ENCODE results near the gene EIF2D.
"Not testable (repeated sequence)": the region's sequence is repeated elsewhere in the genome, so short reads cannot be mapped to it uniquely, and the experiment has no call there.

EIF2D gene

DNA sequence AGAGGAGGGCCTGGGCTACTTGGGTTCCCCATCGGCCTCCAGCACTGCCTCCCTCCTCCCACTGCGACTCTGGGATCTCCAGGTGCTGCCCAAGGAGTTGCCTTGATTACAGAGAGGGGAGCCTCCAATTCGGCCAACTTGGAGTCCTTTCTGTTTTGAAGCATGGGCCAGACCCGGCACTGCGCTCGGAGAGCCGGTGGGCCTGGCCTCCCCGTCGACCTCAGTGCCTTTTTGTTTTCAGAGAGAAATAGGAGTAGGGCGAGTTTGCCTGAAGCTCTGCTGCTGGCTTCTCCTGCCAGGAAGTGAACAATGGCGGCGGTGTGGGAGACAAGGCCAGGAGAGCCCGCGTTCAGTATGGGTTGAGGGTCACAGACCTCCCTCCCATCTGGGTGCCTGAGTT is 24.4 kb downstream of the EIF2D start:
- no peak for DNase-seq (ENCODE audit: extremely low read depth in 1 of 2, low read depth in 1 of 2)

DNA sequence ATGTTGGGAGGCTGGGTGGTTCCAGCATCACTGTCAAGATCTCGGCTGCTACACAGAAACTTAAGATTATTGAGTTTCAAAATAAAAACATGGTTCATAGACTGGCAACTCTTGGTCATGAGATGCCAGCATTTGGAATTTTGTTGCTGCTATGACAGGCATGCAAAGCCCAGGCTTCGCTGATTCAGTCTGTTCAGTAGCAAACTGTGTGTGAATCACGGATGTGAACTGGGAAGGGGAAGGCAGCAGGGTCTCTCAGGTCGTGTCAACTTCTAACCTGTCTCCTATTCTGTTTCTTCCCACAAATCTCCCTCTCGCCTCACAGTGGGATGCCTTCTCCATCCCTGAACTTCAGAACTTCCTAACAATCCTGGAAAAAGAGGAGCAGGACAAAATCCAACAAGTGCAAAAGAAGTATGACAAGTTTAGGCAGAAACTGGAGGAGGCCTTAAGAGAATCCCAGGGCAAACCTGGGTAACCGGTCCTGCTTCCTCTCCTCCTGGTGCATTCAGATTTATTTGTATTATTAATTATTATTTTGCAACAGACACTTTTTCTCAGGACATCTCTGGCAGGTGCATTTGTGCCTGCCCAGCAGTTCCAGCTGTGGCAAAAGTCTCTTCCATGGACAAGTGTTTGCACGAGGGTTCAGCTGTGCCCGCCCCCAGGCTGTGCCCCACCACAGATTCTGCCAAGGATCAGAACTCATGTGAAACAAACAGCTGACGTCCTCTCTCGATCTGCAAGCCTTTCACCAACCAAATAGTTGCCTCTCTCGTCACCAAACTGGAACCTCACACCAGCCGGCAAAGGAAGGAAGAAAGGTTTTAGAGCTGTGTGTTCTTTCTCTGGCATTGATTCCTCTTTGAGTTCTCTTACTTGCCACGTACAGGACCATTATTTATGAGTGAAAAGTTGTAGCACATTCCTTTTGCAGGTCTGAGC is 25.5 kb downstream of the EIF2D start:
- no peak for DNase-seq (ENCODE audit: extremely low read depth in 1 of 2, low read depth in 1 of 2)

DNA sequence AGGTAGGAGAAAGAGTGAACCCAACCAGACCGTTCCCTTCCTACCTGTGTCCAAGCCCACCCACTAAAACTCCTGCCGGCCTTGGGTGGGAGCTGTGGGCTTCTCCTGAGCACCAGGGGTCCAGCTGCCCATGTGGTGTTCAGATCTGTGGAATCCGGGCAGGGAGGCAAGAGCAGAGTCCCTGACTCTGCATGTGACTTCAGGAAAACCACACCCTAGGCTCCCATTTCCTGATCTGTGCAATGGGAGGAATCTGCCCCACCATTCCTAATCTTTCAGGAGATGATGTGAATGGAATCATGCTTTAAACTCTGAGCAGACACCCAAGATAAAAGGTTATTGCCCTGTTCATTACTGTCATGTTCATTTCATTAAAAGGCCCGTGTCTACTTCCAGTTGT is 27.6 kb downstream of the EIF2D start:
- DNase-seq (ENCODE audit: extremely low read depth in 1 of 2, low read depth in 1 of 2): no peak

DNA sequence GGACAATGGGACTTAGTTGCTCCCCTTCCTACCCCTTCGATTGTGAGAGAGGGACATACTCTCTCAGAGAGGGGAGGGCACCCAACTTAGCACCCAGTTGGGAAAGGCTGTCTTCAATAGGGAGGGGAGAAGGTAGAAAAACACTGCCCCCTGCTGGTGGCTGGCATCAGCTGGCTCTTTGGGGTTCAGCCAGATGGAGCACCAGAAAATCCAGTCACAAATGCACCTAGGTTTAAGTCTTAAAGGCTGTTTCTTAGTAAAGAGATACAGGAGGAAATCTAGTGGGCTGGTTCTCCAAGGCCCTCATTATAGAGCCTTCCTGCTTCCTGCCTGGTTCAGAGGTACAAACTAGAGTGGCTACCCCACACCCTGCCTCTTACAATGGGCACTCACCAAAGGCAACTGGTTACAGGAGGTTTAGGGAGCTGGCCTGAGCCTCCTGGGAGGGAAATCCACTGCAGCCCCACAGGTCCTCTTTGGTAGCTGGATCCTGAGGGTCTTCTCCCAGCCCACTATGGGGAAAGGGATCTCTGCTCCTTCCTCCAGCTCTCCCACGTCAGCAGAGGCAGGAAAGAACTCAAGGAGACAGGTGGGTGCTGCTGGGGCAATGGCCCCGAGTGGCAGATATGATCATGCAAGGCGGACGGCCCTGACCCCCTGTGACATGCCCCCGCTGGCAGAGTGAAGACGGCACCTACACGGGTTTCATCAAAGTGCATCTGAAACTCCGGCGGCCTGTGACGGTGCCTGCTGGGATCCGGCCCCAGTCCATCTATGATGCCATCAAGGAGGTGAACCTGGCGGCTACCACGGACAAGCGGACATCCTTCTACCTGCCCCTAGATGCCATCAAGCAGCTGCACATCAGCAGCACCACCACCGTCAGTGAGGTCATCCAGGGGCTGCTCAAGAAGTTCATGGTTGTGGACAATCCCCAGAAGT is 28.3 kb downstream of the EIF2D start:
- peak; percentile 79 to 86 for DNase-seq (ENCODE audit: extremely low read depth in 1 of 2, low read depth in 1 of 2)

DNA sequence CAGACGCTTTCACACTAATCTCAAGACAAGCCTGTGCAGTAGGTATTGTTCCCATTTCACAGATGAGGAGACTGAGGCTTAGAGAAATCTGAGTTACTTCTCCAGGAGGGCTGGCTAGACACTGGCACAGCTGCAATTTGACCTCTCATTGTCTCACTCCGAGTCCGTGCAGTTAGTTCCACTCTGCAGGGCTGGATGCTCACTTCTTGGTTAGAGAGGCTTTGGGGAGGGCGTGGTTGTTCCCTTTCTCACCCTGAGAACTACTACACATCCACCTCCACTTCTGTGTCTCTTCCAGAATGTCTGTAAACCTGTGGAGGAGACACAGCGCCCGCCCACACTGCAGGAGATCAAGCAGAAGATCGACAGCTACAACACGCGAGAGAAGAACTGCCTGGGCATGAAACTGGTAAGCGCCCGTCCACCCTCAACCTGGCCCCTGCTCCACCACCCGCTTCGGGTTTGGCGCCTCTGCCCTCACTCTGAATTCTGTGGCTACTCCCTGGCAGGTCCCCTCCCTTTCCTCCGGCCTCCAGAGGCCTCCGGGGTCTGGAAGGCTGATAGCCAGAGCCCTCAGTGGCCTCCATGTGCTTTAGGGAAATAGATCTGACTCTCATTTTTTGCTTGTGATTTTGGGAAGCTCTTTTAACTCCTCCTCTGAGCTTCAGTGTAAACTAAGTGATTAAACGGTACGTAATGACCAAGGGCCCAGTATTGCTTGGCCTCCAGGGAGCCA is 29.1 kb downstream of the EIF2D start:
- no peak for DNase-seq (ENCODE audit: extremely low read depth in 1 of 2, low read depth in 1 of 2)

DNA sequence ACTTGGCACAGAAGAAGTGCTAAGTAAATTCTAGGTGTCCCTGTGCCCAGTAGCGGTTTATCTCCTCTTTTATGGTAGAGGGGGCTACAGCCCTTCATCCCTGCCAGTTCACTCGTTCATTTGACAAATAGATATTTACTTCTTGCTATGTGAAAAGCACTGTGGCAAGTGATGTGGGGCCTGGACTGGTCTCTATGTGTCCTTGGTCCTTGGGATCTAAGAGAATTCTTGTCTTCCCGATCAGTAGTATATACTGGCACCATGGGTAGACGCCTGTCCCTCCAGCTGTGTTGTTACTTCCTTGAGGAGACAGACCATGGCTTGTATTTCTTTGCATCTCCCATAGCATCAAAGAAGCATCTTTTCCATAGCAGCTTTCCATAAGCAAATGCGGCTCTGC is 29.7 kb downstream of the EIF2D start:
- DNase-seq (ENCODE audit: extremely low read depth in 1 of 2, low read depth in 1 of 2): no peak

DNA sequence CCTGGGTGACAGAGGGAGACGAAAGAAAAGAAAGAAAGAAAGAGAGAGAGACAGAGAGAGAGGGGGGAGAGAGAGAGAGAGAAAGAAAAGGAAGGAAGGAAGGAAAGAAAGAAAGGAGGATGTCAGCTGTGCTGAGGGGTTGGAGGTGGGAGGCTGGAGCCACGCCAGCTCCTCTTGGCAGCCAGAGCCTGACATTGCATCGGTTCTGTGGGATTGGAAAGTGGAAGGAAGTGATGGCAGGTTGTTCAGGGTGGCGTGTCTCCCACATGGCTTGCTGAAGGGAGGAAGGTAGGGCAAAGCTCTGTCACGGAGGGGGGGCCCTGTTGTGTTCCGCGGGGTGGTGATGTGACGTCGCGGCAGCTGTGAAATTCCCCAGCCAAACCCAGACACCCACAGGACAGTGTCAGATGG is 30.7 kb downstream of the EIF2D start:
- peak; percentile 58 to 73 for DNase-seq (ENCODE audit: extremely low read depth in 1 of 2, low read depth in 1 of 2)

DNA sequence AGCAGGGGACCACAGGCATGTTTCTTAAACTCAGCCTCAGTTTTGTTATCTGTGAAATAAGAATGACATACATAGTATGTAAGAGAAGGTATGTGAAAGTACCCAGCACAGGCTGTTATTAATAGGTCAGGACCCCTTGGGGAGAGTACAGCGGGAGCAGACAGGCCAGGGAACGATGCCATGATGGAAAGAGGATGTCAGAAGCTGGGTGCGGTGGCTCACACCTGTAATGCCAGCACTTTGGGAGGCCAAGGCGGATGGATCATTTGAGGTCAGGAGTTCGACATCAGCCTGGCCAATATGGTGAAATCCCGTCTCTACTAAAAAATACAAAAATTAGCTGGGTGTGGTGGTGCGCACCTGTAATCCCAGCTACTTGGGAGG is 31.2 kb downstream of the EIF2D start:
- not testable (repeated sequence) for DNase-seq (ENCODE audit: extremely low read depth in 1 of 2, low read depth in 1 of 2)

DNA sequence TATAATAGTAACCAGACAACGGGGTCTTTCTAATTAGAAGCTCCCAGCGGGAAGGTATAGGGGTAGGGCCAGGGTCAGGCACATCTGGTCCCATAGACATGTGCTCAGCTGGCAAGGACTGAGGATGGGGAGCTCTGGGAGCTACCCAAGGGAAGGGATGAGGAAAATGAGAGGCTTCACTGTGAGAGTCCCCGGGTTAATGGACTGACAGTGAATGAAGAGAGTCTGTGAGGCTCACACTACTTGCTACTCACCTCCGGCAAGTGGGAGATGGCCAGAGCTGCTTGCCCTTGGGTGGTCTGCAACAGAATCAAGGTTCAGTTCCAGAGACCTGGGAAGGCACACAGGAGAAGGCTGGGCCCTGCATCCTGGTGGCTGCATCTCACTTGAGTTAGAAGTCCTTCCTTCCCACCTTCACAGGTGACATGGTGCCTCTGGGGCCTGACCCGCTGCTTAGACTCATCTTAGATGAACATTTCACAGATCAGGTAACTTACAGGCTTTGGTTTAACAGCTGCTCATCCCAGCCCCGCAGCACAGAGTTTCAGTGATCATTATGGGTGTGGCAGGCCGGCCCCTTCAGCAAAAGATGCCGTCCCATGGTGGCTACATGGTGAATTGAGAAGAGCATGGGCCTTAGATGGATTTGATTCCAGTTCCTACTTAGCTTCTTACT is 31.7 kb downstream of the EIF2D start:
- DNase-seq (ENCODE audit: extremely low read depth in 1 of 2, low read depth in 1 of 2): no peak

DNA sequence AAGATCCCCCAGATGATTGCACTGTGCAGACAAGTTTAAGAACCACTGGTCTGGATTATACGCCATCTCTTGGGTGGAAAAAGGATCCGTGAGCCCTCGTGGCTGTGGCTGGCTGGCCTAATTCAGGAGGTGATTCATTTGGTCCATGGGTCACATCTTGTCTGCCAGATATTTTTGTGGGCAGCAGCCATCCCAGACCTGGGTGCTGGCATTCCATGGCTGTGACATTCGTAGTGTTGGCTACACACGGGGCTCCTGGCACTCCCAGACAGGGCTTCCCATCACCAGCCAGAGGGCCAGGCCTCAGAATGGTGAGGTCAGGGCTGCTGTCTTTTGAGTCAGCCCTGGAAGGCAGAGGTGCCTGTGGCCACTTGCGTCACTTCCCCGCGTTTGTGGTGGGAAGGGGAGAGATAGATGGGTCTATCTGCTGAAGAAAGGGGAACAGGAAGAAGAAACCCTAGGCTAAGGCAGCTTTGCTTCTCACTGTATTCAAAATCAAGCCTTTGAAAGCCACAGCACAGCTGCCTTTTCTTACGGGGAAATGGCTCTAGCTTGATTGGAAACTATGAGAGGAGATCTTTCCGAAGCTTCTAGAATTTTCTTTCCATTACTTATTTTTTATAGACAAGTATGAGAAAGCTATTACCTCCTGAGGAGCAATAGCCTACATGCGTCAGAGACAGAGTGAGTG is 32.4 kb downstream of the EIF2D start:
- peak; percentile 73 to 88 for DNase-seq (ENCODE audit: extremely low read depth in 1 of 2, low read depth in 1 of 2)

DNA sequence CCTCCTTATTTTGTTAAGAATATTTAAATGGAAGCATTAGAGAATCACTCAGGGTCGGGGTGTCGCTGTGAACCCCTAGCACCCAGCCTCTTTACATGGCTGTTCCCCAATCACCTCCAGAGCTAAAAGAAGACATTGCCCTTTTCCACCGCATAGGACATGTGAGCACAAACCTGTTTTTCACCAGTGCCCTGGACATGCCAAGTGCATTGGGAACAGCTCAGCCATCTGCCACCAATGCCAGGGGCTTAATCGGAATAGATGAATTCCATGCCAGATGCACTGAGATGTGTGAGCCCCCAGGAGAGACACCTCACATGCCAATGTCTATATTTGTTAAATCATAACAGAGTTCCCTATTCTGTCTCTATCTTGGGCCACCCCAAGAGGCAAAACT is 33.3 kb downstream of the EIF2D start:
- DNase-seq (ENCODE audit: extremely low read depth in 1 of 2, low read depth in 1 of 2): no peak

DNA sequence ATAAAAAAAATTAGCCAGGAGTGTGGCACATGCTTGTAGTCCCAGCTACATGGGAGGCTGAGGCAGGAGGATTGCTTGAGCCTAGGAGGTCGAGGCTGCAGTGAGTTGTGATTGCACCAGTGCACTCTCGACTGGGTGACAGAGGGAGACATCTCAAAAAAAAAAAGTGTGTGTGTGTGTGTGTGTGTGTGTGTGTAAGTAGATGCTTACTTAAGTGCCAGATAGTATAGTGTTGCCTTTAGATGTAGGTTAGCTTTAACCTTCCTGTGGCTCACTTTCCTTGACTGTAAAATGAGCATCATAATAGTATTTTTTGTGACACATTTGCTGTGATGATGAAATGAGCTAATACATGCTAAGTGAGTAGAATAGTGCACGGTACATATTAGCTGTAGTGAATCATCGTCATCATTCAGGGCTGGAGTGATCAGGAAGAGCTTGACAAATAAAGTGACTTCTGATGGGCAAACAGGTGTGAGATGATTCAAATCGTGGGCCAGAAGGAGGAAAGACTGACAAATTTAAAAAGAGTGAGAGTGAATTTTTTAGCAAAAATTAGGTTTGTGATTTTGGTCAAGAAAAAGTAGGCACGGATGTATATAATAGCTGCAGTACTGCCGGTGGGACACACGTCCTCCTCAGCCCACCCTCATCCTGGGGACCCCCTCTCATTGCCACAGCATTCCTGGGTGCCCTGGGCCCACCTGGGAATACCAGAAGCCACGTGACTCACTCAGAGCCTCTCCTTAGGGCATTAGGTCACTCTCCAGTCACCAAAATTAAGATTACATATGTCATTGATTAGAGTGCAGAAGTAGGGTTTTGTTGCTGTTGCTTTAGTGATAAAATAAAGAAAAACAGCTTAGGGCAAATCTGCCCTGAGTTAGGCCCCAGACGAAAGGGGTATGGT is 33.9 kb downstream of the EIF2D start:
- no peak for DNase-seq (ENCODE audit: extremely low read depth in 1 of 2, low read depth in 1 of 2)

DNA sequence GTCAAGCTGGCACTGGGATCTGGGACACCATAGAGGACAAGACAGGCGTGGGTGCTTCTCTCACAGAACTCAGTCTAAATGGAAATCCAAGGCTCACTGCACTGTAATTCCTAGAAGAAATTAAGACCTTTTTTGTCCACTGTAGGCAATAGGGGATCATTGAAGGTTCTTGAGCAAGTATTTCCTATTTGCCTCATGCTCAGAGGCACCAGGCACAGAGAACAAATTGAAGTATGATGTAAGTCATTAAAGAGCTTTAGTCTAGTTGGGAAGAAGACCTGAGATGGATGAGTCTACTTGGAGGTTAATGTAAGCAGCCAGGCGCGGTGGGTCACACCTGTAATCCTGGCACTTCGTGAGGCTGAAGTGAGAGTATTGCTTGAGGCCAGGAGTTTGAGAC is 34.6 kb downstream of the EIF2D start:
- no peak for DNase-seq (ENCODE audit: extremely low read depth in 1 of 2, low read depth in 1 of 2)

DNA sequence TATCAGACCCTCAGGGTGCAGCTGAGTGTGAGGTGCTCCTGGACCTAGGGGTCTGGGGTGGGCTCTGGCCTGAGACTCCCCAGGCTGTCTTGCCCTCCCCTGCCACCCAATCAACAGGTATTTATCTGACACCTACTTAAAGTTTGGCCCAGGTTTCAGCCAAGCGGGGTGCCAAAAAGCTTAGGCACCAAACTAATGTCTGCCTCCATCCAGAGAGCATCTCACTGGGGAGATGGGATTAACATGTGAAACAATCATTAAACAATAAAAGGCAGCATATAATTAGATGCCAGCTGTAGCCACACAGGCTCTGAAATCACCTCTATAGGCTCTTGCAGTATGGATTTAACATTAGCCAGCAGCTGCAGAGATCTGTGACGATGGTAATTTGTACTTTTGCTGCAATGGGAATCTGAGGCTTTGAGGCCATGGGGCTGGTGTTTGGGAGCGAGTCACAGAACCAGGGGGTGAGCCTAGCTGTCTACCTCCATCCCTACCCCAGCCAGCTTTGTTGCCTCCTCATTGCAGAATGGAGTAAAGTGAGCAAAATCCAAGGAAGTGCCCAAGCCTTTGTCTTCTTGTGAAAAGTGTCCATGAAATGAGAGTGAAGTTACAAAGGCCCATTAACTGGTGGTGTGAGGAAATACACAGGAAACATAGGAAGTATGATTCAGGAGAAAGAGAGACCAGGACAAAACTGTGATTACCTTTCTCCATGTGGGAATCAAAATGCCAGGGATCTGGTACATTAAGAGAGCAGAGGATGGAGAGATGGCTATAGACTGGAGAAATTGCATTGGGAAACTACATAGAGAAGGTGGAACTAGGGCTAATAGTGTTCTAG is 36.1 kb downstream of the EIF2D start:
- no peak for DNase-seq (ENCODE audit: extremely low read depth in 1 of 2, low read depth in 1 of 2)

DNA sequence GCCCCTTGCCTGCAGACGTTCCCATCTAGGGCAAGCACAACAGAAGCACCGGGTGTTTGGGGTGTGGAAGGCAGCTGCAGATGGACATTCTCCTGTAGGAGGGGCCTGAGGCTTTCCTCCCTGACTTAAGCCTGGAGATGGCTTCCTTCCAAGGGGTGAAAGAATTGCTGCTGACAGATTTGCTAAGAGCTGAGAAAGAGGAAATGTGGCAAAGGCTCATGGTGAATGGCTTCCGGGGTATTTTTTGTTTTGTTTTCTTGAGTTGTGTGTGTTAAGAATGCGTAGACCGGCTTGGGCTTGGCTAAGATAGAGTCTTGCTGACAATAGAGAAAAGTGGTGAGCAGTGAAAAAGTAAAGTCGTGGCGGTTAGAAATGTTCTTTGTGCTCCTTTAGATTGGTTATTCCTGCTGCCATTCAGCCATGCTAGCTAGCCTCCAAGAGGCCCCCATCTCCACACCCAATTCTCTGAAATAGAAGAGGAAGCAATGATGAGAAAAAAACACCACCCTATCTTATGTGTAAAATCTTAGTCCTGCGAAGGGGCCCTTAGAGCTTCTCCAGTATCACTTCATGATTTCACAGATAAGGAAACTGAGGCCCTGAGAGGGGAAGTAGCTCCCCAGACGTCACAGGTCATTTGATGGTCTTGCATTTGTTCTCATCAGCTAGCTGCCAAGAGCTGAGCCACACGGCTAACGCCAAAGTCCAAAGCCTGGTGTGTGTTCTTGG is 36.9 kb downstream of the EIF2D start:
- no peak for DNase-seq (ENCODE audit: extremely low read depth in 1 of 2, low read depth in 1 of 2)

DNA sequence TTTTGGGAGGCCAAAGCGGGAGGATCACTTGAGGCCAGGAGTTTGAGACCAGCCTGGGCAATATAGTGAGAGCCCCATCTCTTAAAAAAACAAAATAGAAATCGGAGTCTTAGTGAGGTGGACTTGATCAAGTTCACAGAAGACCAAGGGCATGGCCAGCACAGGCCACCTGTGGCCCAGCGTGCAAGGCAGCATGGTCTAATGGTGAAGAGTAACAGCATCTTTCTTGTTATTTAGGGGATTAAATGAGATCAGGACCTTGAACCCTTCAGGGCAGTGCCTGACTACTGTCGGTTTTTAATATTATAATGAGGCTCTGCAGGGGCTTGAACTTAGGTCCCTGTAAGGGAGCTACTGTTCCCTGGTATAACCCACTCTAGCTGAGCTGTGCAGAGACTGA is 38.5 kb downstream of the EIF2D start:
- DNase-seq (ENCODE audit: extremely low read depth in 1 of 2, low read depth in 1 of 2): no peak

DNA sequence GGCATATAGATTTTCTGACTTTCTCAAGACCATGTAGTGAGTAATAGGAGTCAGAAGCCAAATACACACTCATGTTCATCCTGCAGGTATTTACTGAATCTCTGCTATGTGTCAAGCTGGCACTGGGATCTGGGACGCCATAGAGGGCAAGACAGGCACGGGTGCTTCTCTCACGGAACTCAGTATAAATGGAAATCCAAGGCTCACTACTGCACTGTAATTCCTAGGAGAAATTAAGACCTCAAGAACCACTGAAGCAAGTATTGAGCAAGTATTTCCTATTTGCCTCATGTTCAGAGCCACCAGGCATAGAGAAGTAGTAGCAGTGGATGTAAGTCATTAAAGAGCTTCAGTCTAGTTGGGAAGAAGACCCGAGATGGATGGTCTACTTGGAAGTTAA is 38.9 kb downstream of the EIF2D start:
- no peak for DNase-seq (ENCODE audit: extremely low read depth in 1 of 2, low read depth in 1 of 2)
